ENCODE results near the gene ZNF132.
"Not testable (repeated sequence)": the region's sequence is repeated elsewhere in the genome, so short reads cannot be mapped to it uniquely, and the experiment has no call there.

Gene ZNF132

GRCh38 chr19:58406818-58407657, 32.9 kb downstream of the ZNF132 start:
- DNase-seq (ENCODE audit: low read depth in 2 of 2), result no peak
- H3K4me3 ChIP-seq (replicated peaks in 1 of 2; ENCODE audit: low read depth in 2 of 2, low read length in 2 of 2), result peak overlapping the region; percentile 96
- peak; percentile 43 for TF ChIP-seq CTCF (IDR thresholded peaks at IDR 0.05; ENCODE audit: low read depth, low read length)

- H3K4me3 ChIP-seq (replicated peaks in 1 of 2; ENCODE audit: low read depth in 2 of 2, low read length in 2 of 2); DNase-seq (ENCODE audit: low read depth in 2 of 2): not testable (repeated sequence)
These were observed 36.0 kb downstream of the ZNF132 start for GRCh38 chr19:58403920-58404478.

GRCh38 chr19:58401840-58402421, 38.0 kb downstream of the ZNF132 start:
- H3K4me3 ChIP-seq (replicated peaks in 1 of 2; ENCODE audit: low read depth in 2 of 2, low read length in 2 of 2), result peak overlapping the region; percentile 75 to 79
- no peak for DNase-seq (ENCODE audit: low read depth in 2 of 2)

GRCh38 chr19:58400916-58401839, 38.8 kb downstream of the ZNF132 start:
- peak overlapping the region; percentile 75 to 79 for H3K4me3 ChIP-seq (replicated peaks in 1 of 2; ENCODE audit: low read depth in 2 of 2, low read length in 2 of 2)
- no peak for TF ChIP-seq CTCF (IDR thresholded peaks at IDR 0.05; ENCODE audit: low read depth, low read length)
- peak; percentile 100 for DNase-seq (ENCODE audit: low read depth in 2 of 2)

More at GRCh38 chr19:58401840-58402421, 38.0 kb downstream of the ZNF132 start:
- no peak for TF ChIP-seq CTCF (IDR thresholded peaks at IDR 0.05; ENCODE audit: low read depth, low read length)

- peak overlapping the region; percentile 64 to 69 for H3K4me3 ChIP-seq (replicated peaks in 1 of 2; ENCODE audit: low read depth in 2 of 2, low read length in 2 of 2)
- no peak for DNase-seq (ENCODE audit: low read depth in 2 of 2)
- TF ChIP-seq CTCF (IDR thresholded peaks at IDR 0.05; ENCODE audit: low read depth, low read length), result no peak
These were observed 39.5 kb downstream of the ZNF132 start for GRCh38 chr19:58400316-58400915.

GRCh38 chr19:58399903-58400302, 40.0 kb downstream of the ZNF132 start:
- H3K4me3 ChIP-seq (replicated peaks in 1 of 2; ENCODE audit: low read depth in 2 of 2, low read length in 2 of 2), result no peak overlapping the region
- no peak for DNase-seq (ENCODE audit: low read depth in 2 of 2)
- no peak for TF ChIP-seq CTCF (IDR thresholded peaks at IDR 0.05; ENCODE audit: low read depth, low read length)

Data from cardiac fibroblast (primary cell).